Osteocyte (in vitro differentiated cells): ENCODE data around the gene PGAM5. TPM values are rescaled to one million over a fixed set of nuclear protein-coding genes. Genes with fewer than 3 reads are reported as not detected.

Experiments used
- DNase-seq: peaks from one replicate; pipeline ENCODE4 v3.0.0; 2021; ENCODE audit warnings: mixed read lengths; ENCODE audit not compliant: unreplicated experiment; ENCODE audit errors: extremely low spot score
- H3K27ac Mint-ChIP-seq: one replicate; pipeline ENCODE4 v1.8.0; 2021; ENCODE audit warnings: mild to moderate bottlenecking, mixed read lengths; ENCODE audit not compliant: unreplicated experiment
- H3K27me3 Mint-ChIP-seq: one replicate; pipeline ENCODE4 v1.8.0; 2021; ENCODE audit warnings: mixed read lengths; ENCODE audit not compliant: unreplicated experiment
- H3K36me3 Mint-ChIP-seq: one replicate; pipeline ENCODE4 v1.8.0; 2021; ENCODE audit warnings: mixed read lengths; ENCODE audit not compliant: unreplicated experiment
- H3K4me1 Mint-ChIP-seq: one replicate; pipeline ENCODE4 v1.8.0; 2021; ENCODE audit warnings: mixed read lengths; ENCODE audit not compliant: unreplicated experiment
- H3K4me3 Mint-ChIP-seq: one replicate; pipeline ENCODE4 v1.8.0; 2021; ENCODE audit warnings: mild to moderate bottlenecking, moderate library complexity, mixed read lengths; ENCODE audit not compliant: unreplicated experiment
- H3K9me3 Mint-ChIP-seq: one replicate; pipeline ENCODE4 v1.8.0; 2021; ENCODE audit warnings: mixed read lengths; ENCODE audit not compliant: unreplicated experiment
- total RNA-seq: library from RNA; stranded (reverse); gene quantifications from 2 replicates; pipeline ENCODE4 v1.2.1, GENCODE V29; 2021
- TF ChIP-seq, protein P1 (sequence below): fragments of 200-600 bp; sonication (generic); IDR thresholded peaks from 2 replicates; pipeline ENCODE4 v1.5.0; 2021; ENCODE audit warnings: antibody characterized with exemption, mild to moderate bottlenecking, moderate library complexity

The PGAM5 gene
- total RNA-seq, 1 donor from 2014 or later: 24.5 TPM

DNA sequence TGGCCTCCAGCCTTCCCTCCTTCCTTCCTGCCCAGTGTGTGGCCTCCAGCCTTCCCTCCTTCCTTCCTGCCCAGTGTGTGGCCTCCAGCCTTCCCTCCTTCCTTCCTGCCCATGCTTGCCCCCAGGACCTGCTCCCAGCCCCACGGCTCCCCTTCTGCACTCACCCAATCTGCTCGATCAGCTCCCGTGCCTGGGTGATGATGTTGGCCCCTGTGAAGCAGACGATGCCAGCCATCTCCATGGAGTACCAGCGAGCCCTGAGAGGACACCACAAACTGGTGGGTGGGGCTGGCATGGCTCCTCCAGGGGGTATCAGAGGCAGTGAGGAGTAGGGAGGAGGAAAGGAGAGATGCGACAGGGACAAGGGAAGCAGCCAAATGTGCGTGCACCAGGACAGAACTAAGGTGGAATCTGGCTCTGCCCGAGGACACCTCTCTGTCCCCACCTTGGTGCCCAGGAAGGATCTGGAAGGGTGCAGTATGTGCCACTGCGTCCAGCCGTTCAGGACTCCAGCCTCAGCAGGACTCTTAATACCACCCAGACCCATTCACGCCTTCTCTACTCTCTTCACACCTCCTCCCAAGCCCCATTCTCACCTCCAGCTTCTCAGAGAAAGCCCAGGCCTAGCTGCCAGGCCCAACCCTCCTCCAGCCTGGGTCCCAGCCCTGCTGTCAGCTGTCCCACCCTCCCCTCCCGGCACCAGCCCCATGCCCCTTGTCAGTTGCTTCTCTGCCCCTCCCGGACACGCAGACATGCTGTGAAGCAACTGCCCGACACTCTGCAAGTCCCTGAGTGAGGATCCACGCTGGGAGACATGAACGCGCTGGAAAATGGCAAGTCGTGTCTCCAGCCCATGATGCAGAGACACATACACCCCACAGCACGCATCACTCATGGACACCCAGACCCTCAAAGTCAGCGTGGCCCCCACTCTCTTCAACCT, 46.2 kb upstream of the PGAM5 start:
- Mint-ChIP-seq H3K27me3 (no peaks in the 10 kb centered on the region), H3K27ac (no peak overlapping the region), H3K4me1 (no peaks in the 10 kb centered on the region), H3K4me3 (no peak overlapping the region), H3K36me3 (peaks cover 53% of the 10 kb centered on the region), H3K9me3 (no peaks in the 10 kb centered on the region)
- TF ChIP-seq, protein P1, sequence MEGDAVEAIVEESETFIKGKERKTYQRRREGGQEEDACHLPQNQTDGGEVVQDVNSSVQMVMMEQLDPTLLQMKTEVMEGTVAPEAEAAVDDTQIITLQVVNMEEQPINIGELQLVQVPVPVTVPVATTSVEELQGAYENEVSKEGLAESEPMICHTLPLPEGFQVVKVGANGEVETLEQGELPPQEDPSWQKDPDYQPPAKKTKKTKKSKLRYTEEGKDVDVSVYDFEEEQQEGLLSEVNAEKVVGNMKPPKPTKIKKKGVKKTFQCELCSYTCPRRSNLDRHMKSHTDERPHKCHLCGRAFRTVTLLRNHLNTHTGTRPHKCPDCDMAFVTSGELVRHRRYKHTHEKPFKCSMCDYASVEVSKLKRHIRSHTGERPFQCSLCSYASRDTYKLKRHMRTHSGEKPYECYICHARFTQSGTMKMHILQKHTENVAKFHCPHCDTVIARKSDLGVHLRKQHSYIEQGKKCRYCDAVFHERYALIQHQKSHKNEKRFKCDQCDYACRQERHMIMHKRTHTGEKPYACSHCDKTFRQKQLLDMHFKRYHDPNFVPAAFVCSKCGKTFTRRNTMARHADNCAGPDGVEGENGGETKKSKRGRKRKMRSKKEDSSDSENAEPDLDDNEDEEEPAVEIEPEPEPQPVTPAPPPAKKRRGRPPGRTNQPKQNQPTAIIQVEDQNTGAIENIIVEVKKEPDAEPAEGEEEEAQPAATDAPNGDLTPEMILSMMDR: no peak
- no peak for DNase-seq

DNA sequence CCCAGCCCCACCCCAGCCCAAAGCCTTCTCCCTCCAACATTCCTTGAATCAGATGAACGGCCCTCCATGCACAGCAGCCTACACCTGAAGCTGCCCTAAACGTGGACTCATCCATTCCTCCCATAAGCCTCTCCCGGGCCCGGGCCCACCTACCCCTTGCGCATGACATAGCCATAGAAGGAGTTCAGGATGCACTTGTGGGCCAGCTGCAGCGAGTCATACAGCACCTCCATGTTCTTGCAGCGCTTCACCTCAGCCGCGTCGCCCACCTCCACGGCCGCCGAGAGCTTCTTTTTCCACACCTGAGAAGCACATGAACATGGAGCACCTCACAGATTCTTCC, 45.5 kb upstream of the PGAM5 start:
- H3K4me3 Mint-ChIP-seq: no peak overlapping the region
- H3K9me3 Mint-ChIP-seq: no peaks in the 10 kb centered on the region
- no peak overlapping the region for H3K27ac Mint-ChIP-seq
- DNase-seq: no peak
- H3K27me3 Mint-ChIP-seq: no peaks in the 10 kb centered on the region
- peaks cover 52% of the 10 kb centered on the region for H3K36me3 Mint-ChIP-seq
- H3K4me1 Mint-ChIP-seq: no peaks in the 10 kb centered on the region
- TF ChIP-seq, protein P1: no peak

DNA sequence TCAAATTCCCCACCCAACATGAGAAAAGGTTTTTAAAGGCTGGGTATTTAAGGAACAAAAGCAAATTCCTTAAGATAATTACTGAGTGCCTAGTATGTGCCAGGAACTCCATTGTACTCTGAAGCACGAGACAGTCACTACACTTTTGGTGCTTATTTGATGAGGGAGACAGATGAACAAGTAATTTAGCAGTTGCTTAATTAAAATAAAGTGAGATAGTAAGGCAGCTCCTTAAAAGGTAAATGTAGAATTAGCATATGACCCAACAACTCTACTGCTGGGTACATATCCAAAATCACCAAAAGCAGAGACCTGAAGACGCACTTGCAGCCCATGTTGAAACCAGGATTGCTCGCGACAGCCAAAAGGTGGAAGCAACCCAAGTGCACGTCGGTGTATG, 44.8 kb upstream of the PGAM5 start:
- H3K36me3 Mint-ChIP-seq: peaks cover 51% of the 10 kb centered on the region

DNA sequence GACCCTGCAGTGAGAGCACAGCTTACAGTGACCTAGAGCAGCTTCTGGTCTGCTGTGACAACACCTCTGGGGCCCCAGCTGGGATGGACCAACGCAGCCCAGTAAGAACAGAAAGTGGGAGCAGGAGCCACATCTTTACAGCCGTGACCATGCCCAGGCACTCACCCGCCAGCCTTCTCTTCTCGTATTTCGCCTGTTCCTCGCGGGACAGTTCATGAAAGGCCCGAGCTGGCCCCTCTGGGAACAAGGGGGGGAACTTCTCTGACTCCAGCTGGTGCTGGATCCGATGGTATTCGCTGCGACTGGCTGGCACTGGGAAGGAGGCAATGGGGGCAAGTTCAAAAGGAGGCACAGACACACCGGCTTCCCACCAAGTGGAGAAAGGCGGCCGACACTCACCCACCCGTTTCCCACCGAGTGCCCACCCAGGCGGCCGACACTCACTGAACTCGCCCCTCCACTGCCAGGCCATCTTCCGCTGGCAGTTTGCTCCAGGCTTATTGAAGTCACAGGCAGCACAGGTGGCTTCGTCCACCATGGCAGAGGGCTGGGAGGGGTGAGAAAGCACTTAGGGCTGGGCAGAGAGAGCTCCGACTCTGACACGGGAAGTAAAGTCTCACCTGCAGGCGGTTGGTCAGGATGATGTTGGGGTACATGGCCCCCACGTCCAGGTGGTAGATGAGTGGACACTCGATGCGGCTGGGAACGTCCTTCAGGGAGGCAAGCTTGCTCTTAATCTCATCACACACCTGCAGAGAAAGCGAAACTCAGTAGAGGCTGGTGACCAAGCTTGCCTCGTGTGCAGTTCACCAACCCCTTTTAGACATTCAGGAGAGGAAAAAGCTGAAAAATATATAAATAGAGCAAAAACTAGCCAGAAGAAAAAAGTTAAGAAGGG, 42.2 kb upstream of the PGAM5 start:
- Mint-ChIP-seq H3K4me1 (no peaks in the 10 kb centered on the region), H3K36me3 (peaks cover 47% of the 10 kb centered on the region), H3K27me3 (no peaks in the 10 kb centered on the region), H3K4me3 (no peak overlapping the region), H3K27ac (no peak overlapping the region), H3K9me3 (no peaks in the 10 kb centered on the region)
- TF ChIP-seq, protein P1: no peak
- DNase-seq: no peak

More for the DNA sequence above, 44.8 kb upstream of the PGAM5 start:
- no peaks in the 10 kb centered on the region for H3K27me3 Mint-ChIP-seq
- no peak overlapping the region for H3K27ac Mint-ChIP-seq
- DNase-seq: no peak
- H3K9me3 Mint-ChIP-seq: no peaks in the 10 kb centered on the region
- no peak overlapping the region for H3K4me3 Mint-ChIP-seq
- TF ChIP-seq, protein P1: no peak
- no peaks in the 10 kb centered on the region for H3K4me1 Mint-ChIP-seq
